Measurements from ENCODE around the gene NCLN.
A peak's percentile ranks its signal among the peaks of the same experiment; 100 is the strongest.
"Not testable (repeated sequence)": the region's sequence is repeated elsewhere in the genome, so short reads cannot be mapped to it uniquely, and the experiment has no call there.

NCLN gene

DNA sequence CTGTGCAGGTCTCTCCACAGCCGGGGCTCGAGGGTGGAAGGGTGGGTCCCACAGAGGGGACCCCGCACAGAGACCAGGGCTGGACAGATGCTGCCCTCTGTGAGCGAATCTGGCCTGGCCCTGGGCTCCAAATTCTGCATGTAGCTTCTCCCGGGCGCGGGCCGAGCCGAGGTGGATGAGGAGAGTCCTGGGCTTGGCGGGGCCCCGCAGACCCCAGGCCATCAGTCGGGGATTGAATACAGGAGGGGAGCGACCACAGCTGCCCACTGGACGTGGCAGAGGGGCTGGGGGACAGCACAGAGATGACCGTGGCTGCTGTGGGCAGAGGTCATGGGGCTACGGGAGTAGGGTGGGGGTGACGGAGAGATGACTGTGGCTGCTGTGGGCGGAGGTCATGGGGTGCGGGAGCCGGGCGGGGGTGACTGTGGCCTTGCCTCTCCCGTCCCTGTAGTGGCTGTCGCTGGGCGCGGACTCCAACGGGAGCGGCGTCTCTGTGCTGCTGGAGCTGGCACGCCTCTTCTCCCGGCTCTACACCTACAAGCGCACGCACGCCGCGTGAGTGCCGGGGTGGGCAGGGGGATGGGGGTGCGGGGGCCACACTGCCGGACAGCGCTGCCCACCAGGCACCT lies 15.5 kb downstream of the NCLN start:
- DNase-seq: no peak

- no peak for DNase-seq
These were observed 16.2 kb downstream of the NCLN start for GRCh38 chr19:3201911-3202310.

DNA sequence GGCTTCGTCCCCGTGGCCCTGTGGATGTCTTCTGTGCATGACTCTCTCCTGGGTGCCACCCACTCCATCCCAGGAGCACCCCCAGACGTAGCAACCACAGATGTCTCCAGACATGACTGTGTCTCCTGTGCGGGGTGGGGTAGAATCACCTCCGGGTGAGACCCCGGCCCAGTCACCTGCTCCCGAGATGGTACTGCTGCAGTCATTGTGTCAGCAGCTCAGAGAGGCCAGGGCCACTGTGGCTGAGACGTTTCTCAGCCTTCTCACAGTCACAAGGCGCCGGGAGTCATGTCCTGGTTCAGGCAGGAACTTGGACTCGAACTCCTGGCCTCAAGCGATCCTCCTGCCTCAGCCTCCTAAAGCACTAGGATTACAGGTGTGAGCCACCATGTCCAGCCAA lies 16.6 kb downstream of the NCLN start:
- no peak for DNase-seq

GRCh38 chr19:3202895-3203294 lies 17.2 kb downstream of the NCLN start:
- DNase-seq: not testable (repeated sequence)

DNA sequence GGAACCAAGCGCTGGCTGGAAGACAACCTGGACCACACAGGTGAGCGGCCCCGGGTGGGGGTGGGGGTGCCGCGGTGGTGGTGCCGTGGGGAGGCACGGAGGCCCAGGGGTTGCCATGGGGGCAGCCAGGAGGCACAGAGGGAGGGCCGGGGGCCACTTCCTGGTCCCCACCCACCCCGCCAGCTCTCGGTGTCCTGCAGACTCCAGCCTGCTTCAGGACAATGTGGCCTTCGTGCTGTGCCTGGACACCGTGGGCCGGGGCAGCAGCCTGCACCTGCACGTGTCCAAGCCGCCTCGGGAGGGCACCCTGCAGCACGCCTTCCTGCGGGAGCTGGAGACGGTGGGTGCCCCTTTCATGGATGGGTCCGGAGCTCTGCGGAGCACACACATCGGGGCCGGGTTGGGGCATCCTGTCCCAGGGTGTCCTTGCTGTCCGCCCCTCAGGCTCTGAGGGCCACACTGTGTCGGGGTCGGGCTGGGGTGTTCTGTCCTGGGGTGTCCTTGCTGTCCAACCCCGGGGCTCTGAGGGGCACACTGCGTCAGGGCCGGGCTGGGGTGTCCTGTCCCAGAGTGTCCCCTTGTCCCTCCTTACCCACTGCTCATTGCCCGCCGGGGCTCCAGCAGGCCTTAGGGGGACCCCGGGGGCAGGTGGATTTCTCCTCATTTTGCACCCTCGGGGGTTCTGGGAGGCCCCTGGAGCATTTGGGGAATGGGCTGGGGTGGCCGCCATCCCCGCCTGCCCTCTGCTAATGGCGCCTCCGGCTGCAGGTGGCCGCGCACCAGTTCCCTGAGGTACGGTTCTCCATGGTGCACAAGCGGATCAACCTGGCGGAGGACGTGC lies 18.3 kb downstream of the NCLN start:
- no peak for DNase-seq

DNA sequence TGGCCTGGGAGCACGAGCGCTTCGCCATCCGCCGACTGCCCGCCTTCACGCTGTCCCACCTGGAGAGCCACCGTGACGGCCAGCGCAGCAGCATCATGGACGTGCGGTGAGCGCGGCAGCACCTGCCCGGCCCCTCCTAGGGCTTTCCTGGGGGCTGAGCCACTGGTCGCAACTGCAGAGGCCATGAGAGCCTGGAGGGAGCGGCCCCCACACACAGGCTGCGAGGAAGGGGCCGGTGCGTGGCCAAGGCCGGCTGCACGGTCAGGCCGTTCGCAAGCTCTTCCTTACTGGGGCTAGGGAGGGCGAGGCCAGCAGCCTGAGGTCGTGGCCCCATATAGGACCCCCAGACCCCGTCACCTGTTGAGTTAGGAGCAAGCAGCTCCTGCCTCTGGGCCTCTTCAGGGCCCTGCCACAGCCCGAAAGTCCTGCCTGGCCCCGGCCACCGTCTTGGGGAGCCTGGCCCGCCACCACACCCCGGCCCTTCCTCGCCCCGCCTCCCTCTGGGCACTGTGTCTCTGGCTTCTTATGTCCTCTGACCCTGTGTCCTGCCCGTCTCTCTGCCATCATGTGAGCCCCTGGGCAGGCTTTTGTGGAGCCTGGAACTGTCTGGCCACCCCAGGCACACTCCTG lies 19.0 kb downstream of the NCLN start:
- DNase-seq: no peak

DNA sequence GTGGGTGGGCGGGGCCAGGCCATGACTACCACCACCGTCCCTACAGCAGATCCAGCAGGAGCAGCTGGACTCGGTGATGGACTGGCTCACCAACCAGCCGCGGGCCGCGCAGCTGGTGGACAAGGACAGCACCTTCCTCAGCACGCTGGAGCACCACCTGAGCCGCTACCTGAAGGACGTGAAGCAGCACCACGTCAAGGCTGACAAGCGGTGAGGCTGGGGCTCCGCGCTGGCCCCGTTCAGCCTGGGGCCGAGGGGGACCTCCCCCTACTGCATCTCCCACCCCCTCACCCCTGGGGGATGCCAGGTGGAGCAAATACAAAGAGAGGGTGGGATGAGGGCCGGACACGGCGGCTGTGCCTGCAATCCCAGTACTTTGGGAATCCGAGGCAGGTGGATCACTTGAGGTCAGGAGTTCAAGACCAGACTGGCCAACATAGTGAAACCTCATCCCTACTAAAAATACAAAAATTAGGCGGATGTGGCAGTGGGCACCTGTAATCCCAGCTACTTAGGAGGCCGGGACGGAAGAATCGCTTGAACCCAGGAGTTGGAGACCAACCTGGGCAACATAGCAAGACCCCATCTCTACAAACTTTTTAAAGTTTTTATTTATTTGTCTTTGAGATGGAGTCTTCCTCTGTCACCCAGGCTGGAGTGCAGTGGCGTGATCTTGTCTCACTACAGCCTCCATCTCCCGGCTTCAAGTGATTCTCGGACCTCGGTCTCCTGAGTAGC lies 20.7 kb downstream of the NCLN start:
- DNase-seq: no peak

GRCh38 chr19:3207461-3208242 lies 21.9 kb downstream of the NCLN start:
- DNase-seq: no peak

GRCh38 chr19:3208317-3209207 lies 22.8 kb downstream of the NCLN start:
- DNase-seq: no peak

DNA sequence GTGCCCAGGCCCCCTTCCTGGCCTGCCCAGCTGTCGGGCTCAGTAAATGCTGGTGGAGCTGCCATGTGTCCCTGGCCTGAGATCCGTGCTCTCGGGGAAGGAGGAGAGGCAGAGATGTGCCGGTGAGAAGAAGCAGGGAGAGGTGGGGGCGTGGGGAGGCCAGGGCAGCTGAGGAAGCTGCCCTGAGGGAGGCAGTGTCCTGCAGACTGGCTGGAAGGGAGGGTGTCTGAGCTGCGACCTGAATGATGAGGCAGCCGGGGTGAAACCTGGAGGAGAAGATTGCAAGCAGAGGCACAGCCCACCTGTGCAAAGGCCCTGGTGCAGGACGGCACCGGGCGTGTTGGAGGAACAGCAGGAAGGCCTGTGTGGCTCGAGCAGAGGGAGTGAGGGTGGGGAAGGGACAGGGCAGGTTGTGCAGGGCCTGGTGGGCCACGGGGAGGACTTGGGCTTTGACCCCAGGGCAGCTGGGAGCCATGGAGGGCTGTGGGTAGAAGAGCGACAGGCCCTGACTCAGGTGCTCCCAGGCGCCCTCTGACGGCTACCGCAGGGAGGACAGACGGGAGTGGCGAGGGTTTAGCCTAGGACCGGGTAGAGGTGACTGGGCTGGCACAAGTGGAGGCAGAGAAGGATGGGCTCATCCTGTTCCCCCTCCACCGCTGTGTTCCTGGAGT lies 24.8 kb downstream of the NCLN start:
- peak; percentile 74 for DNase-seq

- no peak for DNase-seq
These were observed 25.5 kb downstream of the NCLN start for GRCh38 chr19:3211191-3211590.

- no peak for DNase-seq
These were observed 27.4 kb downstream of the NCLN start for GRCh38 chr19:3213159-3213558.

- DNase-seq: no peak
These were observed 31.1 kb downstream of the NCLN start for GRCh38 chr19:3216874-3217273.

DNA sequence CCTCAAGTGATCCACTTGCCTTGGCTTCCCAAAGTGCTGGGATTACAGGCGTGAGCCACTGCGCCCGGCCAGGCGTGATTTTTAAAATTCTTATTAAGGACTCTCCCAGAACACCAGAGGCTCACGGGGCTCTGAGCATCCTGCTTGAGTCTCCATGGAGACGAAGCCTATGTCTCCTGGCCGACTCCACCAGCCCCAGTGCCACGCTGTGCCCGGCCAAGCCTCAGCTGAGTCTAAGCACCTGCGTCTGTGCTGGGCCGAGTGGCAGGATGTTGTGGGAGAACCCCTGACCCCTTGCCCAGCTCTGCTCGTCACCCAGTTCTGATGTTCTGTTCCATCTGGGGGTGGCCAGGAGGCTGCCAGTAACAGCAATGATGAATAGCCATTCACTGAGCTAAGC lies 34.8 kb downstream of the NCLN start:
- no peak for DNase-seq

- not testable (repeated sequence) for DNase-seq
These were observed 35.8 kb downstream of the NCLN start for GRCh38 chr19:3221576-3221975.

GRCh38 chr19:3222709-3223108 lies 37.0 kb downstream of the NCLN start:
- no peak for DNase-seq

DNA sequence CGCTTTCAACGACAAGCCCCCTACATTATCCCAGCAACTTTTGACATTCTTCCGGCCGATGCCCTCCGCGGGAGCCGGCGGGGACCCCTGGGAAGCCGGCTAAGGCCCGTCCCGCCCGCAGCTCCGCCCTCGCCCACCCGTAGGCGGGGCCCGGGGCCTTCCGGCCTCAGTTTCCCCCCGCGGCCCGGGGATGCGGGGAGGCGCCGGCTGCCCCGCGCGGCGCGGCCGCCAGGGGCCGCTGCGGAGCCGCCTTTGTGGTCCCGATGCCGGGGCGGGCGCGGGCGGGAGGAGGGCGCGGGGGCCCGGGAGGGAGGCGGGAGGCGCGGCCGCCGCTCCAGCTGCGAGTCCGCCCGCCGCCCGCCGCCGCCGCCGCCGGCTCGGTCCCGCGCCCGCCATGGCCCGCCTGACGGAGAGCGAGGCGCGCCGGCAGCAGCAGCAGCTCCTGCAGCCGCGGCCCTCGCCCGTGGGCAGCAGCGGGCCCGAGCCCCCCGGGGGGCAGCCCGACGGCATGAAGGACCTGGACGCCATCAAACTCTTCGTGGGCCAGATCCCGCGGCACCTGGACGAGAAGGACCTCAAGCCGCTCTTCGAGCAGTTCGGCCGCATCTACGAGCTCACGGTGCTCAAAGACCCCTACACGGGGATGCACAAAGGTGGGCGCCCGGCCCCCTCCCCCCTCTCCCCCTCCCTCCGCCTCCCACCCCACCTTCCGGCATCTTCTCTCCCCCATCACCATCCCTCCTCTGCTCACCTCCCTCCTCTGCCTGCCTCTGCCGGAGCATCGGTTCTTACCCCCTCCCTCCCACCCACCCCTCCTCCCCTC lies 38.8 kb downstream of the NCLN start, which contains the start of gene CELF5:
TSS of gene CELF5 (plus strand) at position 316 of the 823 bp plus-strand sequence. CDS start at position 395, 79 bp downstream.
- peak; percentile 57 for DNase-seq

DNA sequence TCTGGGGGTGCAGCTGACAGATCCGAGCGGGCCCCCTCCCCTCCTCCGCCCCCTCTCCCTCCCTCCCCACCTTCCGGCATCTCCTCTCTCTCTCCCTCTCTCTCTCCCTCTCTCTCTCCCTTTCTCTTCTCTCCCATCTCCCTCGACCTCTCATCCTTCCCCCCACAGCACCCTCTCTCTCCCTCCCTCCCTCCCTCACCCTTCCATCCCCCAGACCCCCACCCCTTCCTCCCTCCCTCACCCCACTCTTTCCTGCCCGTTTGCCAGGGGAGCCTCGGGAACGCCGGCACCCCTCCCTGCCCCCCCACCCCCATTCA lies 39.4 kb downstream of the NCLN start:
- no peak for DNase-seq

- DNase-seq: no peak
These were observed 40.0 kb downstream of the NCLN start for GRCh38 chr19:3225677-3226093.

GRCh38 chr19:3227054-3227626 lies 41.4 kb downstream of the NCLN start:
- no peak for DNase-seq

Data from activated CD4-positive, alpha-beta T cell treated with anti-CD3 and anti-CD28 coated beads, Interleukin-2, amount 50 U/mL, for 1 hour (primary cell).